ENCODE measurements around the gene PLXDC2. TPM values are rescaled to one million over a fixed set of nuclear protein-coding genes. Genes with fewer than 3 reads are reported as not detected.

Gene PLXDC2
- total and polyA plus RNA-seq, 2 donors (not counting 1 experiment from before 2014, with no cell fraction given): 4.2 to 5.1 TPM

GRCh38 chr10:19815036-19815730, 1.0 kb upstream of the PLXDC2 start:
- Histone ChIP-seq H3K4me2 (ENCODE audit: extremely low read depth, insufficient read depth, low read length) (peak overlapping the region; percentile 97), H3K36me3 (ENCODE audit: control insufficient read depth, insufficient read depth, low read length) (no peaks in the 10 kb centered on the region), H3K4me3 (replicated peaks in 1 of 4; ENCODE audit: control extremely low read depth in 1 of 4, insufficient read depth in 1 of 4, low read depth in 3 of 4, low read length in 4 of 4) (peak overlapping the region; percentile 54 to 81 (median 74)), H3K9me3 (ENCODE audit: control insufficient read depth, insufficient read depth, low read depth, low read length) (no peaks in the 10 kb centered on the region), H3K27me3 (ENCODE audit: control insufficient read depth, insufficient read depth, low read length) (peaks cover 10% of the 10 kb centered on the region), H3K27ac (ENCODE audit: insufficient read depth, low read length) (peak overlapping the region; percentile 32), H3K79me2 (ENCODE audit: control insufficient read depth, insufficient read depth, low read length) (no peaks in the 10 kb centered on the region), H3K9ac (ENCODE audit: insufficient read depth, low read length) (peak overlapping the region; percentile 37), H4K20me1 (ENCODE audit: control insufficient read depth, extremely low read depth, insufficient read depth, low read length) (no peaks in the 10 kb centered on the region), H2AFZ (ENCODE audit: low read length) (peak overlapping the region; percentile 64), H3K4me1 (ENCODE audit: control insufficient read depth, extremely low read depth, insufficient read depth, low read length) (no peaks in the 10 kb centered on the region)
- peak; percentile 35 to 39 for DNase-seq (ENCODE audit: low read depth in 2 of 2)
- peak; percentile 23 for TF ChIP-seq EZH2 (IDR thresholded peaks at IDR 0.05; ENCODE audit: low read length, missing control alignments)
- TF ChIP-seq CTCF (conservative IDR thresholded peaks at IDR 0.05 in 1 of 2, IDR thresholded peaks at IDR 0.05 in 1 of 2; ENCODE audit: low read depth in 1 of 2, low read length in 2 of 2): no peak

- Histone ChIP-seq H4K20me1 (ENCODE audit: control insufficient read depth, extremely low read depth, insufficient read depth, low read length) (no peaks in the 10 kb centered on the region), H3K36me3 (ENCODE audit: control insufficient read depth, insufficient read depth, low read length) (no peaks in the 10 kb centered on the region), H3K4me3 (replicated peaks in 1 of 4; ENCODE audit: control extremely low read depth in 1 of 4, insufficient read depth in 1 of 4, low read depth in 3 of 4, low read length in 4 of 4) (peak overlapping the region; percentile 54 to 81 (median 74)), H3K9me3 (ENCODE audit: control insufficient read depth, insufficient read depth, low read depth, low read length) (no peaks in the 10 kb centered on the region), H2AFZ (ENCODE audit: low read length) (peak overlapping the region; percentile 64), H3K4me2 (ENCODE audit: extremely low read depth, insufficient read depth, low read length) (peak overlapping the region; percentile 97), H3K27ac (ENCODE audit: insufficient read depth, low read length) (peak overlapping the region; percentile 32), H3K9ac (ENCODE audit: insufficient read depth, low read length) (peak overlapping the region; percentile 50), H3K4me1 (ENCODE audit: control insufficient read depth, extremely low read depth, insufficient read depth, low read length) (no peaks in the 10 kb centered on the region), H3K79me2 (ENCODE audit: control insufficient read depth, insufficient read depth, low read length) (no peaks in the 10 kb centered on the region), H3K27me3 (ENCODE audit: control insufficient read depth, insufficient read depth, low read length) (peaks cover 10% of the 10 kb centered on the region)
- DNase-seq (ENCODE audit: low read depth in 2 of 2): peak; percentile 85 to 89
- TF ChIP-seq EZH2 (IDR thresholded peaks at IDR 0.05; ENCODE audit: low read length, missing control alignments): no peak
- TF ChIP-seq CTCF (conservative IDR thresholded peaks at IDR 0.05 in 1 of 2, IDR thresholded peaks at IDR 0.05 in 1 of 2; ENCODE audit: low read depth in 1 of 2, low read length in 2 of 2): no peak
These were observed 361 bp upstream of the PLXDC2 start for GRCh38 chr10:19815731-19816410.

- TF ChIP-seq EZH2 (IDR thresholded peaks at IDR 0.05; ENCODE audit: low read length, missing control alignments): peak; percentile 61
- peak in 1 of 2 donors; percentile 33 for TF ChIP-seq CTCF (conservative IDR thresholded peaks at IDR 0.05 in 1 of 2, IDR thresholded peaks at IDR 0.05 in 1 of 2; ENCODE audit: low read depth in 1 of 2, low read length in 2 of 2)
- no peaks in the 10 kb centered on the region for H3K4me1 ChIP-seq (ENCODE audit: control insufficient read depth, extremely low read depth, insufficient read depth, low read length)
- no peak overlapping the region for H3K27ac ChIP-seq (ENCODE audit: insufficient read depth, low read length)
- H2AFZ ChIP-seq (ENCODE audit: low read length): peak overlapping the region; percentile 35
- H3K27me3 ChIP-seq (ENCODE audit: control insufficient read depth, insufficient read depth, low read length): peaks cover 10% of the 10 kb centered on the region
- peak; percentile 32 to 34 for DNase-seq (ENCODE audit: low read depth in 2 of 2)
- H3K36me3 ChIP-seq (ENCODE audit: control insufficient read depth, insufficient read depth, low read length): no peaks in the 10 kb centered on the region
- H3K9me3 ChIP-seq (ENCODE audit: control insufficient read depth, insufficient read depth, low read depth, low read length): no peaks in the 10 kb centered on the region
- peak overlapping the region; percentile 1 for H3K9ac ChIP-seq (ENCODE audit: insufficient read depth, low read length)
- peak overlapping the region; percentile 54 to 81 (median 74) for H3K4me3 ChIP-seq (replicated peaks in 1 of 4; ENCODE audit: control extremely low read depth in 1 of 4, insufficient read depth in 1 of 4, low read depth in 3 of 4, low read length in 4 of 4)
- peak overlapping the region; percentile 92 for H3K4me2 ChIP-seq (ENCODE audit: extremely low read depth, insufficient read depth, low read length)
- no peaks in the 10 kb centered on the region for H3K79me2 ChIP-seq (ENCODE audit: control insufficient read depth, insufficient read depth, low read length)
- no peaks in the 10 kb centered on the region for H4K20me1 ChIP-seq (ENCODE audit: control insufficient read depth, extremely low read depth, insufficient read depth, low read length)
These were observed 1.1 kb downstream of the PLXDC2 start for GRCh38 chr10:19817231-19817933.
